Brain microvascular endothelial cell (primary cell): ENCODE results near the gene GCC1.

Source experiments
- DNase-seq: peaks from one replicate; pipeline ENCODE4 v3.0.0-alpha.2; 2020
- H3K27ac ChIP-seq: fragments of 250-450 bp; sonication (Bioruptor Pico); 2 replicates; pipeline ENCODE4 v1.5.1; 2020; ENCODE audit warnings: mild to moderate bottlenecking, moderate library complexity
- H3K27me3 ChIP-seq: fragments of 250-450 bp; sonication (Bioruptor Pico); replicated peaks from 2 replicates; pipeline ENCODE4 v1.5.1; 2020; ENCODE audit warnings: mild to moderate bottlenecking
- H3K36me3 ChIP-seq: fragments of 250-450 bp; sonication (Bioruptor Pico); replicated peaks from 2 replicates; pipeline ENCODE4 v1.5.1; 2020; ENCODE audit warnings: mild to moderate bottlenecking
- H3K4me3 ChIP-seq: 2 replicates; pipeline ENCODE4 v1.5.1; 2011; ENCODE audit warnings: low read depth, mild to moderate bottlenecking, control low read depth, low read length, moderate library complexity
- in situ Hi-C: cut with HindIII; loops from 2 replicates; pipeline ENCODE4 v1.10.0; 2017; ENCODE audit warnings: low sequenced_read_pairs, low pct_ligation_motif_present
- TF ChIP-seq, protein P1 (sequence below): IDR thresholded peaks from 2 replicates; pipeline ENCODE4 v1.5.1; 2011; ENCODE audit warnings: low read depth, mild to moderate bottlenecking, moderate library complexity, low read length, control low read depth, inconsistent platforms; ENCODE audit errors: missing control alignments

Gene GCC1

DNA sequence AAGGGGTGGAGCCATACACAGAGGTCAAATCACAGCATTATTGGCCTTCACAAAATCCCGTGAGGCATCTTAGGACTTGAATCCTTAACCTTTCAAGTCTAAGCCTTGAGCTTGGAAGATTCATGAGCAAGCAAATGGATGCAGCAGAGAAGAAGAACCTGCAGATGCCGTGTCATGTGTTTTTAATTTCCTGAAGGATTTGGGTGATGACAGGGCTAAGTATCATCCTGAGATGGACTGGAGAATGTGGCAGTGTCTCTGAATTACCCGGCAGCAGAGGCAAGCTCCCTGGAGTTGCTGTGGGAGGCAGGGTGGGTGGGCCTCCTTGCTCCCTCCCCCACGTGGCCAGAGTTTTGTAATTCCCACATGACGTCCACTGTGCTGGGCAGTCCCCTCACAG, 50.8 kb downstream of the GCC1 start:
- H3K27ac ChIP-seq: no peak overlapping the region
- H3K27me3 ChIP-seq: peaks cover 21% of the 10 kb centered on the region
- DNase-seq: no peak
- in situ Hi-C loops: no loop called here
- H3K36me3 ChIP-seq: no peaks in the 10 kb centered on the region
- TF ChIP-seq, protein P1, sequence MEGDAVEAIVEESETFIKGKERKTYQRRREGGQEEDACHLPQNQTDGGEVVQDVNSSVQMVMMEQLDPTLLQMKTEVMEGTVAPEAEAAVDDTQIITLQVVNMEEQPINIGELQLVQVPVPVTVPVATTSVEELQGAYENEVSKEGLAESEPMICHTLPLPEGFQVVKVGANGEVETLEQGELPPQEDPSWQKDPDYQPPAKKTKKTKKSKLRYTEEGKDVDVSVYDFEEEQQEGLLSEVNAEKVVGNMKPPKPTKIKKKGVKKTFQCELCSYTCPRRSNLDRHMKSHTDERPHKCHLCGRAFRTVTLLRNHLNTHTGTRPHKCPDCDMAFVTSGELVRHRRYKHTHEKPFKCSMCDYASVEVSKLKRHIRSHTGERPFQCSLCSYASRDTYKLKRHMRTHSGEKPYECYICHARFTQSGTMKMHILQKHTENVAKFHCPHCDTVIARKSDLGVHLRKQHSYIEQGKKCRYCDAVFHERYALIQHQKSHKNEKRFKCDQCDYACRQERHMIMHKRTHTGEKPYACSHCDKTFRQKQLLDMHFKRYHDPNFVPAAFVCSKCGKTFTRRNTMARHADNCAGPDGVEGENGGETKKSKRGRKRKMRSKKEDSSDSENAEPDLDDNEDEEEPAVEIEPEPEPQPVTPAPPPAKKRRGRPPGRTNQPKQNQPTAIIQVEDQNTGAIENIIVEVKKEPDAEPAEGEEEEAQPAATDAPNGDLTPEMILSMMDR: no peak
- H3K4me3 ChIP-seq: no peak overlapping the region

DNA sequence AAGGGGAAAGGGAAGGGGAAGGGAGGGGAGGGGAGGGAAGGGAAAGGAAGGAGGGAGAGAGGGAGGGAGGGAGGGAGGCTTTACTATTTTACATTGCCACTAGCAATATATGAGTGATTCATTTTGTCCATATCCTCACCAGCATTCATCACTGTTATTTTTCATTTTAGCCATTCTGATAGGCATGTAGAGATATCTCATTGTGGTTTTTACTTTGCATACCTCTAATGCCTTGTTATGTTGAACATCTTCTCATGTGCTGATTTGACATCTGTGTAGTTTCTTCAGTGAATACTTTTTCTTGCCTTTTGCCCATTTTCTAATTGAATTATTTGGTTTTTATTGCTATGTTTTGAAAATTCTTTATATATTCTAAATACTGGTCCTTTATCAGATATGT, 52.7 kb downstream of the GCC1 start:
- in situ Hi-C loops: no loop called here
- peak; percentile 3 for DNase-seq

DNA sequence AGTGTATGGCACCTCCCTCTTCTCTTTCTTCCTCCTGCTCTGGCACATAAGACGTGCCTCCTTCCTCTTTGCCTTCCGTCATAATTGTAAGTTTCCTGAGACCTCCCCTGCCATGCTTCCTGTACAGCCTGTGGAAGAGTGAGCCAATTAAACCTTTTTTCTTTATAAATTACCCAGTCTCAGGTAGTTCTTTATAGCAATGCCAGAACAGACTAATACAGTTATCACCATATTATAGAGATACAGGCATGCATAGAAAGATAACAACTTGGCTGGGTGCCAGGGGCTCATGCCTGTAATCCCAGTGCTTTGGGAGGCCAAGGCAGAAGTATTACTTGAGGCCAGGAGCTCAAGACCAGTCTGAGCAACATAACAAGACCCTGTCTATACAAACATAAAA, 53.2 kb downstream of the GCC1 start:
- DNase-seq: no peak

More for the DNA sequence above, 52.7 kb downstream of the GCC1 start:
- TF ChIP-seq, protein P1: no peak
- H3K27ac ChIP-seq: no peak overlapping the region
- H3K4me3 ChIP-seq: no peak overlapping the region
- H3K36me3 ChIP-seq: no peaks in the 10 kb centered on the region
- H3K27me3 ChIP-seq: peaks cover 17% of the 10 kb centered on the region

More for the DNA sequence above, 53.2 kb downstream of the GCC1 start:
- in situ Hi-C loops: no loop called here
- TF ChIP-seq, protein P1: no peak
- H3K27me3 ChIP-seq: peaks cover 17% of the 10 kb centered on the region
- no peaks in the 10 kb centered on the region for H3K36me3 ChIP-seq
- H3K4me3 ChIP-seq: no peak overlapping the region
- no peak overlapping the region for H3K27ac ChIP-seq
